Mucosa of gallbladder (tissue), 1 donor: ENCODE data around the gene SLFN5. TPM values are rescaled to one million over a fixed set of nuclear protein-coding genes. Genes with fewer than 3 reads are reported as not detected.
"Not testable (repeated sequence)": the region's sequence is repeated elsewhere in the genome, so short reads cannot be mapped to it uniquely, and the experiment has no call there.

Experiments used
- DNase-seq: peaks from one replicate; pipeline ENCODE4 v3.0.0-alpha.2; 2020; ENCODE audit warnings: low spot score
- total RNA-seq: library from RNA; stranded (reverse); gene quantifications from one replicate; pipeline ENCODE4 v1.2.1, GENCODE V29; 2021
- donor health status: DM: no; HTN: no; CAD: no.

Gene SLFN5
- total RNA-seq, 1 donor from 2014 or later: 18.3 TPM

- no peak for DNase-seq
Observed at GRCh38 chr17:35291802-35292201, 48.9 kb downstream of the SLFN5 start.

DNA sequence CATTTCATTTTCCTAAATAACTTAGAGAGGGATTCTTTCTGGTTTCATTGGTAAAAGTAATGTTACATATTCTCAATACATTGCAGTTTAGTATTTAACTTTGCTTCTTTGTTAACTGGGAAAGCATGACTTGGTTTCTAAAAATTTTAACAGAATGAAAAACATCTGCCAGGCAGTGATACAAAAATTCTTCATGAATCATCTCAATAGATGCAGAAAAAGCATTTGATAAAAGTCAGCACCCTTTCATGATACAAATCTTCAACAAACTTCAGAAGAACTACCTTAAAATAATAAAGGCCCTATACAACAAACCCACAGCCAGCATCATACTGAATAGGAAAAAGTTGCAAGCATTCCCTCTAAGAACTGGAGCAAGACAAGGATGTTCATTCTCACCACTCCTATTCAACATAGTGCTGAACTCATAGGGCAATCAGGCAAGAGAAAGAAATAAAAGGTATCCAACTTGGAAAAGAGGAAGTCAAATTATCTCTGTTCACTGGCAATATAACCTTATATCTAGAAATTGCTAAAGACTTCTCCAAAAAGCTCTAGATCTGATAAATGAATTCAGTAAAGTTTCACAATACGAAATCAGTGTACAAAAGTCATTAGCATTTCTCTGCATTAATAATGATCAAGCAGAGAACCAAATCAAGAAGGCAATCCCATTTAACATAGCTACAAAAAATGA is 50.4 kb downstream of the SLFN5 start:
- DNase-seq: no peak

DNA sequence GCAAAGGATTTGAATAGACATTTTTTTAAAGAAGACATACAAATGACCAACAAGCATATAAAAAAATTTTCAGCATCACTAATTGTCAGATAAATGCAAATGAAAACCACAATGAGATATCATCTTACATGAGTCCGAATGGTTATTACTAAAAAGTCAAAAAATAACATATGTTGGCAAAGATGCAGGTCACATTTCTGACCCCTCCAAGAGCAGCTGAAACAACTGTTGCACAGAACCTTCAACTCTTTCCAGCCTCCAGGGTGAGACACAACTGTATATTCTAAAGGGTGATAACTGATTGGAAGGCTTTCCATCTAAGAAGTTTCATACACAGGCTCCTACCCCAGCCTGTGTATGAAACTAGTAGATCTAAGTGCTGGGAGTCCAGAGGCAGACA is 51.9 kb downstream of the SLFN5 start:
- DNase-seq: no peak

DNA sequence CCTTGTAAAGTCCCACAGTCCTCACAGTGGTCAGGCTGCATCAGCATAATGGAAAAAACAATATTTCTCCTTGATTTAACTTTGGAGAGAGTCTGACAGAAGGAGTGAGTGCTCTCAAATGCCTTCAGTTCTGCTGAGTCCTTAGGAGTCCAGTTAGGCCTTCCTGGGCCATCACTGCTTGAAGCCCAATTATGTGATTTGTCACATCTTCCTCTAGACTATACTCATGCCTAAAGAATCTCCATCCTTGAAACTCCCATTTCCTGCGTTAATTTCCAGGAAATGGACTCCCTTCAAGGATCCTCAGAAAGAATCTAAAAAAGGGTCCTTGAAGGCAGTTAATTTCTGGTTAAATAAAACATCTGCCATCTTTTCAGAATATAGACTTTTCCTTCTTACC is 52.8 kb downstream of the SLFN5 start:
- no peak for DNase-seq

DNA sequence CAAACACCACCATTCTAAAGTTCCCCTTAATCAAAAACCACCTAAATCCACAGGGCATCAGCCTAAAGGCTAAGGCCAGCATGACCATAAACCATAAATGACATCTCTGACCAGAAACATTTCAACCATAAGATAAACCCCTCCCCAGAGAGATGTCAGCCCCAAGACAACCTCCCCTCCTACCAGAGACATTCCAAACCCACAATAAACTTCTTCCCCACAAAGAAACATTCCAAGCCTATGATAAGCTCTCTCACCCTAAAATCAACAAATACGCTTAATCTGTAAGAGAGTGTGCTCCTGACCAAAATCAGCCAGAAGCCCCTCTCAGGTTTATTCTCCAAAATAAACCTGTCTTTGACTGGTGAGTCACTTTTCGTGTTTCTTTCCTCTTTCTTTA is 54.8 kb downstream of the SLFN5 start:
- no peak for DNase-seq

DNA sequence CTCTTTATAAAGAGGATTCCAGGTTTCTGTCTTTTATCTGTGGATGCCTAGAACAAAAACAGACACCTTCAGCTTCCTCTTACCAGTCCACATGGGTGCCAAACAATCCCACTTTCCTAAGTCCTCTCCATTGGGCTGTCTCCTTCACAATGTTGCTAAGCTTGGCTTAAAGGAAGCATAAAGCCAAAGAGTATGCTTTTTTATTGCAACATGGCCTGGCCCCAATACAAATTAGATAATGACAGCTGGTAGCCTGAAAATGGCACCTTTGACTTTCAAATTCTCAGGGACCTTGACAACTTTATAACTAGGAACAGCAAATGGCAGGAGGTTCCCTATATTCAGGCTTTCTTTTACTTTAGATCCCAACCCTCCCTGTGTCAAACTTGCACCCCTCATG is 55.8 kb downstream of the SLFN5 start:
- DNase-seq: no peak

- DNase-seq: peak; percentile 62
Observed at GRCh38 chr17:35299135-35299534, 56.3 kb downstream of the SLFN5 start.

DNA sequence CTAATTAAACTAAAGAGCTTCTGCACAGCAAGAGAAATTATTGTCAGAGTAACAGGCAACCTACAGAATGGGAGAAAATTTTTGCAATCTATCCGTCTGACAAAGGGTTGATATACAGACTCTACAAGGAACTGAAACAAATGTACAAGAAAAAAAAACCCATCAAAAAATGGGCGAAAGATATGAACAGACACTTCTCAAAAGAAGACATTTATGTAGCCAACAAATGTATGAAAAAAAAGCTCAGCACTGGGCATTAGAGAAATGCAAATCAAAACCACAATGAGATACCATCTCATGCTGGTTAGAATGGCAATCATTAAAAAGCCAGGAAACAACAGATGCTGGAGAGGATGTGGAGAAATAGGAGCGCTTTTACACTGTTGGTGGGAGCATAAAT is 66.5 kb downstream of the SLFN5 start:
- not testable (repeated sequence) for DNase-seq

GRCh38 chr17:35312346-35312745 is 69.5 kb downstream of the SLFN5 start:
- no peak for DNase-seq

GRCh38 chr17:35312790-35313711 is 70.2 kb downstream of the SLFN5 start:
- DNase-seq: peak; percentile 64

GRCh38 chr17:35313875-35314409 is 71.1 kb downstream of the SLFN5 start:
- DNase-seq: no peak

GRCh38 chr17:35314415-35315216 is 71.7 kb downstream of the SLFN5 start:
- no peak for DNase-seq

GRCh38 chr17:35315283-35315682 is 72.4 kb downstream of the SLFN5 start:
- no peak for DNase-seq

DNA sequence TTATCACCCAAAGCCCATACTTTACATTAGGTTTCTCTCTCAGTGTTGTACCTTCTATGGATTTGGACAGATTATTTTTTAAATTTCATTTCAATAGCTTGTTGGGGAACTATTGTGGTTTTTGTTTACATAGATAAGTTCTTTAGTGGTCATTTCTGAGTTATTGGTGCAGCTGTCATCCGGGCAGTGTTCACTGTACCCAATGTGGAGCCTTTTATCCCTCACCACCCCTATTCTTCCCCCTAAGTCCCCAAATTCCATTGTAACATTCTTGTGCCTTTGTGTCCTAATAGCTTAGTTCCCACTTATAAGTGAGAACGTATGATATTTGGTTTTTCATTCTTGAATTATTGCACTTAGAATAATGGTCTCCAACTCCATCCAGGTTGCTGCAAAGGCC is 73.1 kb downstream of the SLFN5 start:
- DNase-seq: no peak

DNA sequence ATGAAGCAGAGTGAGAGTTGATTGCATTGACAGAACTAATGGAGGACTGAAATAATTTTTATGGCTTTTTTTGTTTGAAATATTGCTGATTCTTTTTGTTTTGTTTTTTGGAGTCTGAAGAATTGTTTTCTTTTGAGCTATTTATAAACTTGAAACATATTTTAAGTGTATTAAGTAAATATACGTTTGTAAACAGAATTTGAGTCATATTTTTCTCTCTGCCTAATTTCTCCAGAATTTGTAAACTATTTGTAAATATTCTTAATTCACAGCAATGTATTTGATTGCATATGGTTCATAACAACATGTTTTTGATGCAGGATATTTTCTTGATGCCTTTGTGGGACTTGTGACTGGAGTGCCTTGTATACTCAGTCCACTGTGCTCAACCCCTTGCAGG is 79.9 kb downstream of the SLFN5 start:
- no peak for DNase-seq

Other genes with a start within 250 kb of the SLFN5 start
- 45.4 TPM for gene RFFL, start 179.4 kb upstream of the SLFN5 start, total RNA-seq
- gene RAD51D, start 123.2 kb upstream of the SLFN5 start, total RNA-seq: 9.5 TPM
- gene FNDC8, start 121.5 kb upstream of the SLFN5 start, total RNA-seq: not detected
- gene NLE1, start 100.8 kb upstream of the SLFN5 start, total RNA-seq: 7.1 TPM
- gene UNC45B, start 95.3 kb upstream of the SLFN5 start, total RNA-seq: 0.12 TPM
- gene SLC35G3, start 48.7 kb upstream of the SLFN5 start, total RNA-seq: not detected
- gene SLFN11, start 130.5 kb downstream of the SLFN5 start, total RNA-seq: 12.3 TPM
- gene SLFN12, start 189.4 kb downstream of the SLFN5 start, total RNA-seq: 16.0 TPM
- gene SLFN13, start 205.7 kb downstream of the SLFN5 start, total RNA-seq: 29.1 TPM